ENCODE measurements around the gene IGFBPL1.

GRCh38 chr9:38358390-38359296 is 65.6 kb downstream of the IGFBPL1 start:
- no peak for TF ChIP-seq CTCF (IDR thresholded peaks at IDR 0.05)
- TF ChIP-seq POLR2A (IDR thresholded peaks at IDR 0.05): no peak
- TF ChIP-seq POLR2AphosphoS5 (IDR thresholded peaks at IDR 0.05): no peak

Data from suprapubic skin (tissue), 4 donors.